Large intestine (tissue), 3 donors: ENCODE data around the gene JADE2. TPM values are rescaled to one million over a fixed set of nuclear protein-coding genes. Genes with fewer than 3 reads are reported as not detected.

Experiments used
- DNase-seq, 2 donors: peaks; one replicate each; pipeline versions ENCODE4 v3.0.0 to v3.0.0-alpha.2; 2013
- H3K27ac ChIP-seq: one replicate; pipeline ENCODE4 v1.5.1; 2013; ENCODE audit warnings: low read length
- H3K27me3 ChIP-seq: 2 replicates; pipeline ENCODE4 v1.6.1; 2013; ENCODE audit warnings: low read length; ENCODE audit not compliant: control insufficient read depth, insufficient read depth
- H3K36me3 ChIP-seq: 2 replicates; pipeline ENCODE4 v1.6.1; 2013; ENCODE audit warnings: low read length; ENCODE audit not compliant: control insufficient read depth, insufficient read depth
- H3K4me1 ChIP-seq: one replicate; pipeline ENCODE4 v1.6.1; 2013; ENCODE audit warnings: low read length; ENCODE audit not compliant: control insufficient read depth, insufficient read depth
- H3K4me3 ChIP-seq: one replicate; pipeline ENCODE4 v1.5.1; 2013; ENCODE audit warnings: low read length
- H3K9me3 ChIP-seq: one replicate; pipeline ENCODE4 v1.6.1; 2013; ENCODE audit warnings: mild to moderate bottlenecking, low read depth, low read length, moderate library complexity; ENCODE audit not compliant: control insufficient read depth
- WGBS: methylation state at CpG from one replicate; pipeline ENCODE4 v1.1.5; 2013; ENCODE audit warnings: low lambda C conversion rate; ENCODE audit not compliant: insufficient coverage; 5-methylcytosine and 5-hydroxymethylcytosine counted together
- polyA plus RNA-seq: library from polyadenylated mRNA; unstranded; fragments of 120-200 nt; gene quantifications from one replicate; pipeline ENCODE4 v1.2.1, GENCODE V29; 2013

JADE2 gene
- polyA plus RNA-seq, 1 donor: 29.9 TPM

DNA sequence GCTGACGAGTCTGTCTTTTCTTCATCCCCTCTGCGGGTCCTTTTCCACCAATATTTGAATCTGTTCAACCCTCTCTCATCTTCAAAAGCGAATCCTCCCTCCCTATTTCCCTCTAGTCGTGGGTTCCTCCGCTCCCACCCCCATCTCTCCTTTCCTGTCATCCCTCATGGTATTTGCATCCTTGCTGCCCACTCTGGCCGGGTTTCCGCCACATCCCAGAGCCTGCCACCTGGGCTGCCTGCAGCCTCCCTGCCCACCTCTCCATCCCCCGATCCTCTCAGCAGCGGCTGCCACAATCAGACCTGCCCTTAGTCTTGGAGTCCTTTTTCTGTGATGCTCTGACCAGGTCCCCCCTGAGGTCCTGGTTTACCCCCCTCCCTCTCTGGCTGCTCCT, 44.9 kb downstream of the JADE2 start:
- 94% methylated on average over 5 of the region's 9 CpGs for WGBS
- H3K4me3 ChIP-seq: no peak overlapping the region
- peaks cover 90% of the 10 kb centered on the region for H3K36me3 ChIP-seq
- H3K9me3 ChIP-seq: no peaks in the 10 kb centered on the region
- H3K27ac ChIP-seq: no peak overlapping the region
- DNase-seq: no peak
- no peaks in the 10 kb centered on the region for H3K4me1 ChIP-seq
- no peaks in the 10 kb centered on the region for H3K27me3 ChIP-seq

DNA sequence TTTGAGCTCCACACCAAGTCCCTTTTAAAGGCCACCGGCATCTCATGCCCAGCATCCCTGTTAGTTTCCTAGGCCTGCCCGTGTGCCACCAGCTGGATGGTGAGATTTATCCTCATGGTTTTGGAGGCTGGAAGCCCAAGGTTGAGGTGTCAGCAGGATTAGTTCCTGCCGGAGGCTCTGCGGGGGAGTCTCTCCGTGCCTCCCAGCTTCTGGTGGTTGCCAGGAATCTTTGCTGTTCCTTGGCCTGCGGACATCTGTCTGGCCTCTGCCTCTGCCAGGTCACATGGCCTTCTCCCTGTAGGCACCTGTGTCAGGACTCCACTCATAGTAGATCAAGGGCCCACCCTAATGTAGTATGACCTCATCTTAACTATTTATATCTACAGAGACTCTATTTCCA, 45.4 kb downstream of the JADE2 start:
- Histone ChIP-seq H3K27ac (no peak overlapping the region), H3K36me3 (peaks cover 91% of the 10 kb centered on the region), H3K9me3 (no peaks in the 10 kb centered on the region), H3K27me3 (no peaks in the 10 kb centered on the region), H3K4me1 (no peaks in the 10 kb centered on the region), H3K4me3 (no peak overlapping the region)
- WGBS: no CpG with 5 or more reads among the region's 6 CpGs
- no peak for DNase-seq

- Histone ChIP-seq H3K9me3 (no peaks in the 10 kb centered on the region), H3K27me3 (no peaks in the 10 kb centered on the region), H3K4me1 (no peaks in the 10 kb centered on the region), H3K36me3 (peaks cover 90% of the 10 kb centered on the region), H3K4me3 (no peak overlapping the region), H3K27ac (no peak overlapping the region)
- WGBS: no CpG with 5 or more reads among the region's 20 CpGs
- DNase-seq: no peak
Observed at GRCh38 chr5:134571693-134572405, 46.4 kb downstream of the JADE2 start.

- Histone ChIP-seq H3K4me3 (no peak overlapping the region), H3K27ac (no peak overlapping the region), H3K4me1 (no peaks in the 10 kb centered on the region), H3K27me3 (no peaks in the 10 kb centered on the region), H3K9me3 (no peaks in the 10 kb centered on the region), H3K36me3 (peaks cover 90% of the 10 kb centered on the region)
- no CpG with 5 or more reads among the region's 4 CpGs for WGBS
- no peak for DNase-seq
Observed at GRCh38 chr5:134572811-134573210, 47.3 kb downstream of the JADE2 start.

GRCh38 chr5:134574521-134574920, 49.1 kb downstream of the JADE2 start:
- Histone ChIP-seq H3K9me3 (no peaks in the 10 kb centered on the region), H3K36me3 (peaks cover 92% of the 10 kb centered on the region), H3K4me3 (no peak overlapping the region), H3K4me1 (no peaks in the 10 kb centered on the region), H3K27ac (no peak overlapping the region), H3K27me3 (no peaks in the 10 kb centered on the region)
- WGBS: no CpG with 5 or more reads among the region's 4 CpGs
- no peak for DNase-seq

GRCh38 chr5:134575316-134575715, 49.8 kb downstream of the JADE2 start:
- H3K27ac ChIP-seq: no peak overlapping the region
- no peak overlapping the region for H3K4me3 ChIP-seq
- H3K27me3 ChIP-seq: no peaks in the 10 kb centered on the region
- peaks cover 91% of the 10 kb centered on the region for H3K36me3 ChIP-seq
- no peaks in the 10 kb centered on the region for H3K9me3 ChIP-seq
- H3K4me1 ChIP-seq: no peaks in the 10 kb centered on the region
- no peak for DNase-seq
- no CpG with 5 or more reads among the region's 2 CpGs for WGBS

DNA sequence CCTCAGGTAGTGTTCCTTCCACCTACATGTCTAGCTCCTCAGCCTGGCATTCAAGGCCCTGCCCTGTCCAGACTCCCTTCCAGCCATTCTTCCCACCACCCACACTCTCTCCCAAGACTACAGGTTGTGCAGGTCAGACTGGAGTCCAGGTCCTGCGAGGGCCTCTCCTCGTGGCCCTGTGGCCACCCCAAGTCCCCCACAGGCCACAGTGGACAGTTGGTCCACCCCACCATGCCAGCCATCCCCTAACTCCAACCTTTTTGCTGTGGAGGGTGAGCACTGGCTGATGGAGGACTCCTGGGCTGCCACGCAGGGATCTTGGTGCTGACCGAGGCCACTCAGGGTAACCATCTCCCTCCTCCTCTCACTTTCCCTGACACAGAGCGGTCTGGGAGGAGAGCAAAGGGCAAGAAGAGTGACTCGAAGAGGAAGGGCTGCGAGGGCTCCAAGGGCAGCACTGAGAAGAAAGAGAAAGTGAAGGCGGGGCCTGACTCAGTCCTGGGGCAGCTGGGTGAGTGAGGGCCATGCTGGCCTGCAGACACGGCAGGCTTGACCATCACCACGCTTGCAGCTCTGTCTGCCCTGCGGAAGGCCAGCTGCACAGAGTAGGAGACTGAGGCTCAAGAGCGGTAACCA, 51.0 kb downstream of the JADE2 start:
- H3K36me3 ChIP-seq: peaks cover 94% of the 10 kb centered on the region
- H3K27ac ChIP-seq: no peak overlapping the region
- DNase-seq: no peak
- no peaks in the 10 kb centered on the region for H3K27me3 ChIP-seq
- no peaks in the 10 kb centered on the region for H3K4me1 ChIP-seq
- H3K9me3 ChIP-seq: no peaks in the 10 kb centered on the region
- no CpG with 5 or more reads among the region's 12 CpGs for WGBS
- no peak overlapping the region for H3K4me3 ChIP-seq

GRCh38 chr5:134577022-134577795, 51.7 kb downstream of the JADE2 start:
- Histone ChIP-seq H3K27me3 (no peaks in the 10 kb centered on the region), H3K36me3 (peaks cover 91% of the 10 kb centered on the region), H3K4me3 (no peak overlapping the region), H3K9me3 (no peaks in the 10 kb centered on the region), H3K27ac (no peak overlapping the region), H3K4me1 (no peaks in the 10 kb centered on the region)
- no CpG with 5 or more reads among the region's 10 CpGs for WGBS
- no peak for DNase-seq

DNA sequence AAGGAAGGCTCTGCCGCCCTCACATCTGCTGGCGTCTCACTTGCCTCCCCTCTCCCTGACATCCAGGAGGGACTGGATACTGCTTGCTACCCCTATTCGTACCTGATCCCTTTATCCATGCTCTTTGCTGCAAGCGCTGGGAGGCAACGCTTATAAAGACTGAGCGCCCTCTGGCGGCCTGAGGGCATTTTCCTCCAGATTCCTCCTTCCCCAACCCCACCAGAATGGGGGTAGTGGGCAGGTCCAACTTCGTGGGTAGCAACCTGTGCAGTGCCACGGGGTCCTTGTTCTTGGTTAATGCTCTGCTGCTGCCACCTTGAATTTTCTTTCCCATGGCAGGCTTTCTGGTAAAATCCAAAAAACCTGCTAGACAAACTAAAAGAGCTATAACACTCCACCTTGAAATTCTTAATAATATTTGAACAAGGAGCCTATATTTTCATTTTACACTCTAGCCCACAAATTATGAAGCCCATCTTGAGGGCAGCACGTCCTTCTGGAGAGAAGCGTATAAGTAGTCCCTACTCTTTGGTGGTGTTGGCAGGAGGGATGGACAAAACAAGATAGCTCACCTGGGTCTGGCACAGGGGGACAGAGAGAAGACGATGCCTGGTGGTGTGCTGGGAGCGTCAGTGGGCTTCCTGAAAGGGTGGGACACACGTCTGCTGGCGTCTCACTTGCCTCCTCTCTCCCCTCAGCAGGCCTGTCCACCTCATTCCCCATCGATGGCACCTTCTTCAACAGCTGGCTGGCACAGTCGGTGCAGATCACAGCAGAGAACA, 52.5 kb downstream of the JADE2 start:
- no peak overlapping the region for H3K27ac ChIP-seq
- H3K36me3 ChIP-seq: peaks cover 86% of the 10 kb centered on the region
- H3K27me3 ChIP-seq: no peaks in the 10 kb centered on the region

More for the DNA sequence above, 52.5 kb downstream of the JADE2 start:
- Histone ChIP-seq H3K9me3 (no peaks in the 10 kb centered on the region), H3K4me1 (no peaks in the 10 kb centered on the region), H3K4me3 (no peak overlapping the region)
- peak; percentile 60 to 61 for DNase-seq
- WGBS: 0% methylated on average over 1 of the region's 17 CpGs
